ENCODE data around the gene LMF1.

LMF1 gene

DNA sequence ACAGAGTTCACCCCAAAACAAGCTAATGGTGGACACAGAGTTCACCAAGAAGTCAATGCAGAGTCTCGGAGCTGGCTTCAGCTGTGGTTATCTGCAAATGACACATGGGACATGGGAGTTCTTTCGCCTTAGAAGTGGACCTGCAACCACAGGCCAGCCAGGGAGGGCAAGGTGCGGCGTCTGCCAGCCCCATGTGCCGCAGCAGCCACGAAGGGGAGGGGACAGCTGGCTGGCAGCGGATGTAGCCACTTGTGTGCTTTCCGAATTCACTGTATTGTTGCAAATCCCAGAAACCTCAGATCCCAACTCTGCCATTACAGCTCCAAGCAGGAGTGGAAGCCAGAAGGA is 24.8 kb downstream of the LMF1 start:
- no peaks in the 10 kb centered on the region for H3K4me1 ChIP-seq (ENCODE audit: low read length)
- H3K4me3 ChIP-seq (ENCODE audit: low read length), result no peak overlapping the region
- H3K79me2 ChIP-seq (ENCODE audit: low read length), result no peaks in the 10 kb centered on the region
- peaks cover 4% of the 10 kb centered on the region; the same call in 1 of the 2 replicates for H3K9me3 ChIP-seq (ENCODE audit: insufficient read depth, low read length)
- H3K4me2 ChIP-seq (ENCODE audit: low read length), result no peak overlapping the region
- TF ChIP-seq EZH2phosphoT487 (IDR thresholded peaks at IDR 0.05; ENCODE audit: low read depth), result no peak
- H3K27ac ChIP-seq (ENCODE audit: low read length), result no peak overlapping the region
- no peak overlapping the region for H2AFZ ChIP-seq (ENCODE audit: low read depth, low read length)
- no peaks in the 10 kb centered on the region for H3K27me3 ChIP-seq (ENCODE audit: low read depth, low read length)
- no peaks in the 10 kb centered on the region for H3K36me3 ChIP-seq (replicated peaks; ENCODE audit: low read depth, low read length)
- H4K20me1 ChIP-seq (ENCODE audit: insufficient read depth, low read length), result no peaks in the 10 kb centered on the region
- H3K9ac ChIP-seq (ENCODE audit: low read length), result no peak overlapping the region

DNA sequence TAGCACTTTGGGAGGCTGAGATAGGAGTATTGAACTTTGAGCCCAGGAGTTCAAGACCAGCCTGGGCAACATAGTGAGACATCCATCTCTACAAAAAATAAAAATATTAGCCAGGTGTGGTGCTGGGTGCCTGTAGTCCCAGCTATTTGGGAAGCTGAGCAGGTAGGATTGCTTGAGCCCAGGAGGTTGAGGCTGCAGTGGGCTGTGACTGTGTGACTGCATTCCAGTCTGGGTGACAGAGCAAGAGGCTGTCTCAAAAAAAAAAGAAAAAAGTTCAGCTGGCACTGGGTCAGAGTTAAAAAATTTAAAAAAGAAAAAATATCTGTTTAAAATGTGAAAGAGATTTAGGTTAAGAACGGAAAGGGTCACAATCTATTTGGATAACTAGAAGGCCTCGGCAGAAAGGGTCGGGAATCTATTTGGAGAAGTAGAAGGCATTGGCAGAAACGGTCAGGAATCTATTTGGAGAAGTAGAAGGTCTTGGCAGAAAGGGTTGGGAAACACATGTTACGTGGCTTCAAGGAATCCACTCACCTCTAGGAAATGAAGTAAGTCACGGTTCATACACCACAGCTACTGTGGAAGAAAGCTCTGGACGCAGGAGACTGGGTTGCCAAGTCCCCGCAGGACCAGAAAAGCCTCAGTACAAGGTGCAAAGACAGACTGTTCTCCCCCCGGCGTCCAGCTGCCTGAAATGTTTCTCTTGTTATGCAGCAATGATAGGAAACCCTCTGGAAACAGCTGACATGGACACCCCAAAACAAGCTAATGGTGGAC is 25.3 kb downstream of the LMF1 start:
- no peak overlapping the region for H3K27ac ChIP-seq (ENCODE audit: low read length)
- H3K9me3 ChIP-seq (ENCODE audit: insufficient read depth, low read length), result peaks cover 4% of the 10 kb centered on the region; the same call in 1 of the 2 replicates
- TF ChIP-seq, protein P1, sequence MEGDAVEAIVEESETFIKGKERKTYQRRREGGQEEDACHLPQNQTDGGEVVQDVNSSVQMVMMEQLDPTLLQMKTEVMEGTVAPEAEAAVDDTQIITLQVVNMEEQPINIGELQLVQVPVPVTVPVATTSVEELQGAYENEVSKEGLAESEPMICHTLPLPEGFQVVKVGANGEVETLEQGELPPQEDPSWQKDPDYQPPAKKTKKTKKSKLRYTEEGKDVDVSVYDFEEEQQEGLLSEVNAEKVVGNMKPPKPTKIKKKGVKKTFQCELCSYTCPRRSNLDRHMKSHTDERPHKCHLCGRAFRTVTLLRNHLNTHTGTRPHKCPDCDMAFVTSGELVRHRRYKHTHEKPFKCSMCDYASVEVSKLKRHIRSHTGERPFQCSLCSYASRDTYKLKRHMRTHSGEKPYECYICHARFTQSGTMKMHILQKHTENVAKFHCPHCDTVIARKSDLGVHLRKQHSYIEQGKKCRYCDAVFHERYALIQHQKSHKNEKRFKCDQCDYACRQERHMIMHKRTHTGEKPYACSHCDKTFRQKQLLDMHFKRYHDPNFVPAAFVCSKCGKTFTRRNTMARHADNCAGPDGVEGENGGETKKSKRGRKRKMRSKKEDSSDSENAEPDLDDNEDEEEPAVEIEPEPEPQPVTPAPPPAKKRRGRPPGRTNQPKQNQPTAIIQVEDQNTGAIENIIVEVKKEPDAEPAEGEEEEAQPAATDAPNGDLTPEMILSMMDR (IDR thresholded peaks at IDR 0.05; ENCODE audit: low read depth, low read length), result no peak
- no peak for TF ChIP-seq EZH2phosphoT487 (IDR thresholded peaks at IDR 0.05; ENCODE audit: low read depth)
- H3K36me3 ChIP-seq (replicated peaks; ENCODE audit: low read depth, low read length), result no peaks in the 10 kb centered on the region
- H3K27me3 ChIP-seq (ENCODE audit: low read depth, low read length), result no peaks in the 10 kb centered on the region
- no peak overlapping the region for H3K9ac ChIP-seq (ENCODE audit: low read length)
- H3K4me1 ChIP-seq (ENCODE audit: low read length), result no peaks in the 10 kb centered on the region
- H3K4me3 ChIP-seq (ENCODE audit: low read length), result no peak overlapping the region
- no peaks in the 10 kb centered on the region for H4K20me1 ChIP-seq (ENCODE audit: insufficient read depth, low read length)
- no peaks in the 10 kb centered on the region for H3K79me2 ChIP-seq (ENCODE audit: low read length)
- no peak overlapping the region for H3K4me2 ChIP-seq (ENCODE audit: low read length)
- H2AFZ ChIP-seq (ENCODE audit: low read depth, low read length), result no peak overlapping the region

DNA sequence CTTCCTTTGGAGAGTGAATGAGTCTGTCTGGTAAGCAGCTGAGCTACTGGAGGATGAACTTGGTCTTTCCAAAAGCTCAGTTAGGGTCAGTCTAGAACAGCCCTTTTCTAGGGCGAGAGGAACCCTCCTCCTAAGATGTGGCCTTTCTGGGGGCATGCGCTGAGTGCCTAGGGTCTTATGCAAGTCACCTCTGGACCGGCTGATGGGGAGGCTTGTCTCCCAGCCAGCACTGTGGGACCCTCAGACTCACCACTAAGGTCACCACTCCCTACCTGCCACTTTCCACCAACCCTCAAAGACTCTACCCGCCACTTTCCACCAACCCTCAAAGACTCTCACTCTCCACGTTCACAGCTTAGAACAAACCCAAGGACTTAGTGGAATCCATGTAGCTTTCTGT is 26.8 kb downstream of the LMF1 start:
- Histone ChIP-seq H3K27ac (ENCODE audit: low read length) (no peak overlapping the region), H3K36me3 (replicated peaks; ENCODE audit: low read depth, low read length) (no peaks in the 10 kb centered on the region), H3K27me3 (ENCODE audit: low read depth, low read length) (no peaks in the 10 kb centered on the region), H3K4me3 (ENCODE audit: low read length) (no peak overlapping the region), H3K4me1 (ENCODE audit: low read length) (no peaks in the 10 kb centered on the region), H2AFZ (ENCODE audit: low read depth, low read length) (no peak overlapping the region), H3K9ac (ENCODE audit: low read length) (no peak overlapping the region), H3K79me2 (ENCODE audit: low read length) (no peaks in the 10 kb centered on the region), H3K4me2 (ENCODE audit: low read length) (no peak overlapping the region), H4K20me1 (ENCODE audit: insufficient read depth, low read length) (no peaks in the 10 kb centered on the region), H3K9me3 (ENCODE audit: insufficient read depth, low read length) (peaks cover 4% of the 10 kb centered on the region; the same call in 1 of the 2 replicates)
- TF ChIP-seq, protein P1 (IDR thresholded peaks at IDR 0.05; ENCODE audit: low read depth, low read length), result no peak
- no peak for TF ChIP-seq EZH2phosphoT487 (IDR thresholded peaks at IDR 0.05; ENCODE audit: low read depth)

DNA sequence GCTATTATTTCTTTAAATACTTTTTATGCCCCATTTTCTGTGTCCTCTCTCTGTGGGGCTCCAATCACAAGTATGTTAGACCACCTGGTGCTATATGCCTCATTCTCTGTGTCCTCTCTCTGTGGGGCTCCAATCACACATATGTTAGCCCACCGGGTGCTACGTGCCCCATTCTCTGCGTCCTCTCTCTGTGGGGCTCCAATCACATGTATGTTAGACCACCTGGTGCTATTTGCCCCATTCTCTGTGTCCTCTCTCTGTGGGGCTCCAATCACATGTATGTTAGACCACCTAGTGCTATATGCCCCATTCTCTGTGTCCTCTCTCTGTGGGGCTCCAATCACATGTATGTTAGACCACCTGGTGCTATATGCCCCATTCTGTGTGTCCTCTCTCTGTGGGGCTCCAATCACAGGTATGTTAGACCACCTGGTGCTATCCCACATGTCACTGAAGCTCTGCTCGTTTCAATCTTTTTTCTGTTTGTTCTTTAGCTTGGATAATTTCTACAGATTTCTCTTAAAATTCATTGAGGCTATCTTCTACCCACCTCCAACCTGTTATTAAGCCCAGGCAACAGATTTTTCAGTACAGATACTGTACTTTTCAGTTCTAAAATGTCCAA is 28.2 kb downstream of the LMF1 start:
- peaks cover 4% of the 10 kb centered on the region; the same call in 1 of the 2 replicates for H3K9me3 ChIP-seq (ENCODE audit: insufficient read depth, low read length)
- no peak overlapping the region for H2AFZ ChIP-seq (ENCODE audit: low read depth, low read length)
- H3K4me1 ChIP-seq (ENCODE audit: low read length), result no peaks in the 10 kb centered on the region
- TF ChIP-seq EZH2phosphoT487 (IDR thresholded peaks at IDR 0.05; ENCODE audit: low read depth), result no peak
- TF ChIP-seq, protein P1 (IDR thresholded peaks at IDR 0.05; ENCODE audit: low read depth, low read length), result no peak
- H3K4me2 ChIP-seq (ENCODE audit: low read length), result no peak overlapping the region
- H3K27ac ChIP-seq (ENCODE audit: low read length), result no peak overlapping the region
- no peaks in the 10 kb centered on the region for H3K36me3 ChIP-seq (replicated peaks; ENCODE audit: low read depth, low read length)
- no peak overlapping the region for H3K4me3 ChIP-seq (ENCODE audit: low read length)
- H3K27me3 ChIP-seq (ENCODE audit: low read depth, low read length), result no peaks in the 10 kb centered on the region
- no peaks in the 10 kb centered on the region for H4K20me1 ChIP-seq (ENCODE audit: insufficient read depth, low read length)
- H3K9ac ChIP-seq (ENCODE audit: low read length), result no peak overlapping the region
- no peaks in the 10 kb centered on the region for H3K79me2 ChIP-seq (ENCODE audit: low read length)
